GM18526 (cell line): ENCODE results near the gene KCNJ13.

Source experiments
- POLR2A ChIP-seq: IDR thresholded peaks from 3 replicates; pipeline ENCODE4 v1.6.1; 2011; ENCODE audit not compliant: insufficient read length; ENCODE audit errors: extremely low read depth

The KCNJ13 gene

GRCh38 chr2:232779934-232780333, 3.6 kb upstream of the KCNJ13 start:
- no peak for TF ChIP-seq POLR2A

- no peak for TF ChIP-seq POLR2A
Measured at GRCh38 chr2:232779465-232779864, 3.1 kb upstream of the KCNJ13 start.

GRCh38 chr2:232777276-232777675, 911 bp upstream of the KCNJ13 start:
- no peak for TF ChIP-seq POLR2A

GRCh38 chr2:232773815-232774214, 2.5 kb downstream of the KCNJ13 start:
- no peak for TF ChIP-seq POLR2A

- TF ChIP-seq POLR2A, result no peak
Measured at GRCh38 chr2:232772531-232772930, 3.8 kb downstream of the KCNJ13 start.

GRCh38 chr2:232771870-232772269, 4.5 kb downstream of the KCNJ13 start:
- no peak for TF ChIP-seq POLR2A

- no peak for TF ChIP-seq POLR2A
Measured at GRCh38 chr2:232770207-232770606, 6.2 kb downstream of the KCNJ13 start.

GRCh38 chr2:232767866-232768265, 8.5 kb downstream of the KCNJ13 start:
- TF ChIP-seq POLR2A, result no peak

- no peak for TF ChIP-seq POLR2A
Measured at GRCh38 chr2:232761301-232761907, 15.0 kb downstream of the KCNJ13 start.

- no peak for TF ChIP-seq POLR2A
Measured at GRCh38 chr2:232757905-232758304, 18.5 kb downstream of the KCNJ13 start.

GRCh38 chr2:232750135-232750671, 26.2 kb downstream of the KCNJ13 start:
- TF ChIP-seq POLR2A, result no peak

GRCh38 chr2:232749331-232749730, 27.0 kb downstream of the KCNJ13 start:
- no peak for TF ChIP-seq POLR2A

- no peak for TF ChIP-seq POLR2A
Measured at GRCh38 chr2:232748038-232748437, 28.3 kb downstream of the KCNJ13 start.

GRCh38 chr2:232744963-232745362, 31.4 kb downstream of the KCNJ13 start:
- TF ChIP-seq POLR2A, result no peak

GRCh38 chr2:232741972-232742371, 34.4 kb downstream of the KCNJ13 start:
- no peak for TF ChIP-seq POLR2A

GRCh38 chr2:232741294-232741693, 35.1 kb downstream of the KCNJ13 start:
- no peak for TF ChIP-seq POLR2A

GRCh38 chr2:232731470-232731869, 44.9 kb downstream of the KCNJ13 start:
- TF ChIP-seq POLR2A, result no peak
